ENCODE results near the gene PTPRU.

DNA sequence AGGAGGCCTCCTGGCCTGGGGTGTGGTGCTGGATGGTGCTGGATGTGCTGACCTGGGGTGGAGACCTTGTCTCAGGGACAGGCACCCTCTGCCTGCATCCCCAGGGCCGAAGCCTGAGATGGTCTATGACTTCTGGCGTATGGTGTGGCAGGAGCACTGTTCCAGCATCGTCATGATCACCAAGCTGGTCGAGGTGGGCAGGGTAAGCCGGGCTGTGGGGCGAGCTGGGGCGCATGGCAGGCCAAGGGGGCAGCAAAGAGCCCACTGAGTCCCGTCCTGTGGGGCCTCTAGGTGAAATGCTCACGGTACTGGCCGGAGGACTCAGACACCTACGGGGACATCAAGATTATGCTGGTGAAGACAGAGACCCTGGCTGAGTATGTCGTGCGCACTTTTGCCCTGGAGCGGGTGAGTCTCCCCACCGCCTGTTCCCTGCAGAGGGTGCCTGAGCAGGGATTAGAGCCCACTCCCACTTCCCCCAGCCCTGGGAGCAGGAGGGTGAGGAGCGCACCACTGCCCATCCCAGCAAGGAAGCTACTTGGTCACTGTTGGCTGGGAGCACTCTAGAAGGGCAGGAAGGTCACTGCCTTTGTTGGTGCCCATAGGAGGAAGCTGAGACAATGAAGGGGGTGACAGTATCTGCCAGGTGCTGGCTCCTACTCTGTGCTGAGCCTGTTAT, 75.2 kb downstream of the PTPRU start:
- no peak for TF ChIP-seq GATA2 (IDR thresholded peaks at IDR 0.05; ENCODE audit: low read depth, low read length)
- TF ChIP-seq GATA3 (IDR thresholded peaks at IDR 0.05; ENCODE audit: low read depth, low read length): no peak
